Mucosa of rectum (tissue), 2 donors: ENCODE data around the gene HES5.

Experiments used
- H3K27ac ChIP-seq, 2 donors: one replicate each; pipeline ENCODE4 v1.7.0; 2013; ENCODE audit warnings: inconsistent platforms in 2 of 2, low read depth in 2 of 2, low read length in 2 of 2
- H3K27me3 ChIP-seq, 2 donors: one replicate each; pipeline ENCODE4 v1.7.0; 2013; ENCODE audit warnings: low read length in 2 of 2; ENCODE audit not compliant: control insufficient read depth in 2 of 2, insufficient read depth in 2 of 2
- H3K36me3 ChIP-seq, 2 donors: one replicate each; pipeline ENCODE4 v1.7.0; 2013; ENCODE audit warnings: low read length in 2 of 2; ENCODE audit not compliant: control insufficient read depth in 2 of 2, insufficient read depth in 2 of 2
- H3K4me1 ChIP-seq, 2 donors: one replicate each; pipeline ENCODE4 v1.7.0; 2013; ENCODE audit warnings: low read length in 2 of 2, mild to moderate bottlenecking in 1 of 2; ENCODE audit not compliant: control insufficient read depth in 2 of 2, insufficient read depth in 2 of 2
- H3K4me3 ChIP-seq, 2 donors: one replicate each; pipeline ENCODE4 v1.7.0; 2013; ENCODE audit warnings: low read length in 2 of 2
- H3K9ac ChIP-seq, 2 donors: one replicate each; pipeline ENCODE4 v1.7.0; 2013; ENCODE audit warnings: low read length in 2 of 2, low read depth in 1 of 2, mild to moderate bottlenecking in 1 of 2
- H3K9me3 ChIP-seq, 2 donors: one replicate each; pipeline ENCODE4 v1.7.0; 2013; ENCODE audit warnings: low read length in 2 of 2; ENCODE audit not compliant: control insufficient read depth in 2 of 2
- donor health status: healthy.
- donor health status: Normal muscosa, but diverticular disease.

HES5 gene

GRCh38 chr1:2501820-2502119 lies 28.3 kb downstream of the HES5 start:
- Histone ChIP-seq H3K4me3 (no peak overlapping the region), H3K9ac (no peak overlapping the region), H3K36me3 (no peaks in the 10 kb centered on the region), H3K4me1 (no peaks in the 10 kb centered on the region), H3K27ac (no peak overlapping the region), H3K9me3 (no peaks in the 10 kb centered on the region), H3K27me3 (peaks cover 0 to 9% of the 10 kb centered on the region in 2 donors)

- peaks cover 0 to 9% of the 10 kb centered on the region in 2 donors for H3K27me3 ChIP-seq
- no peak overlapping the region for H3K4me3 ChIP-seq
- H3K27ac ChIP-seq: no peak overlapping the region
- no peak overlapping the region for H3K9ac ChIP-seq
- no peaks in the 10 kb centered on the region for H3K36me3 ChIP-seq
- H3K9me3 ChIP-seq: no peaks in the 10 kb centered on the region
- H3K4me1 ChIP-seq: no peaks in the 10 kb centered on the region
These were observed 28.8 kb downstream of the HES5 start for GRCh38 chr1:2501041-2501819.

GRCh38 chr1:2499986-2500596 lies 30.0 kb downstream of the HES5 start:
- H3K27me3 ChIP-seq: peaks cover 0 to 9% of the 10 kb centered on the region in 2 donors
- H3K27ac ChIP-seq: no peak overlapping the region
- no peaks in the 10 kb centered on the region for H3K36me3 ChIP-seq
- no peak overlapping the region for H3K9ac ChIP-seq
- H3K4me3 ChIP-seq: no peak overlapping the region
- H3K9me3 ChIP-seq: no peaks in the 10 kb centered on the region
- no peaks in the 10 kb centered on the region for H3K4me1 ChIP-seq

- Histone ChIP-seq H3K27ac (no peak overlapping the region), H3K9me3 (no peaks in the 10 kb centered on the region), H3K9ac (no peak overlapping the region), H3K36me3 (no peaks in the 10 kb centered on the region), H3K27me3 (peaks cover 0 to 8% of the 10 kb centered on the region in 2 donors), H3K4me1 (peaks cover 0 to 4% of the 10 kb centered on the region in 2 donors), H3K4me3 (no peak overlapping the region)
These were observed 30.8 kb downstream of the HES5 start for GRCh38 chr1:2499260-2499659.

GRCh38 chr1:2498648-2499047 lies 31.4 kb downstream of the HES5 start:
- no peaks in the 10 kb centered on the region for H3K36me3 ChIP-seq
- H3K4me3 ChIP-seq: no peak overlapping the region
- peaks cover 0 to 5% of the 10 kb centered on the region in 2 donors for H3K27me3 ChIP-seq
- H3K27ac ChIP-seq: no peak overlapping the region
- H3K4me1 ChIP-seq: peaks cover 0 to 8% of the 10 kb centered on the region in 2 donors
- no peaks in the 10 kb centered on the region for H3K9me3 ChIP-seq
- H3K9ac ChIP-seq: no peak overlapping the region

GRCh38 chr1:2497891-2498290 lies 32.2 kb downstream of the HES5 start:
- no peaks in the 10 kb centered on the region for H3K36me3 ChIP-seq
- peaks cover 0 to 8% of the 10 kb centered on the region in 2 donors for H3K4me1 ChIP-seq
- no peak overlapping the region for H3K27ac ChIP-seq
- no peaks in the 10 kb centered on the region for H3K9me3 ChIP-seq
- H3K9ac ChIP-seq: no peak overlapping the region
- H3K4me3 ChIP-seq: no peak overlapping the region
- H3K27me3 ChIP-seq: peaks cover 0 to 2% of the 10 kb centered on the region in 2 donors

GRCh38 chr1:2496746-2497145 lies 33.3 kb downstream of the HES5 start:
- Histone ChIP-seq H3K27ac (no peak overlapping the region), H3K27me3 (no peaks in the 10 kb centered on the region), H3K36me3 (no peaks in the 10 kb centered on the region), H3K9ac (no peak overlapping the region), H3K9me3 (no peaks in the 10 kb centered on the region), H3K4me1 (peaks cover 0 to 8% of the 10 kb centered on the region in 2 donors), H3K4me3 (no peak overlapping the region)

- H3K27ac ChIP-seq: no peak overlapping the region
These were observed 33.9 kb downstream of the HES5 start for GRCh38 chr1:2496087-2496622.

GRCh38 chr1:2495546-2495945 lies 34.5 kb downstream of the HES5 start:
- H3K4me1 ChIP-seq: peaks cover 0 to 8% of the 10 kb centered on the region in 2 donors
- no peak overlapping the region for H3K27ac ChIP-seq
- no peaks in the 10 kb centered on the region for H3K9me3 ChIP-seq
- no peaks in the 10 kb centered on the region for H3K27me3 ChIP-seq
- H3K9ac ChIP-seq: no peak overlapping the region
- H3K4me3 ChIP-seq: no peak overlapping the region
- no peaks in the 10 kb centered on the region for H3K36me3 ChIP-seq

More at GRCh38 chr1:2496087-2496622, 33.9 kb downstream of the HES5 start:
- Histone ChIP-seq H3K9me3 (no peaks in the 10 kb centered on the region), H3K36me3 (no peaks in the 10 kb centered on the region), H3K27me3 (no peaks in the 10 kb centered on the region), H3K9ac (no peak overlapping the region), H3K4me1 (peaks cover 0 to 8% of the 10 kb centered on the region in 2 donors), H3K4me3 (no peak overlapping the region)

- Histone ChIP-seq H3K4me1 (peaks cover 0 to 8% of the 10 kb centered on the region in 2 donors), H3K36me3 (no peaks in the 10 kb centered on the region), H3K4me3 (no peak overlapping the region), H3K27ac (no peak overlapping the region), H3K27me3 (no peaks in the 10 kb centered on the region), H3K9ac (no peak overlapping the region), H3K9me3 (no peaks in the 10 kb centered on the region)
These were observed 35.0 kb downstream of the HES5 start for GRCh38 chr1:2495026-2495425.
